MM.1S (cell line): ENCODE measurements around the gene ADAMTS3.

Experiments used
- CTCF ChIP-seq: fragments of 300-600 bp; sonication (generic); IDR thresholded peaks from 2 replicates; pipeline ENCODE4 v1.5.1; 2016; ENCODE audit warnings: antibody characterized with exemption, low read length, mixed read lengths
- EZH2 ChIP-seq: fragments of 300-600 bp; sonication (generic); optimal IDR thresholded peaks from 2 replicates; pipeline ENCODE3; 2017; ENCODE audit warnings: low read depth, mild to moderate bottlenecking, antibody characterized with exemption, low read length, mixed read lengths

- no peak for TF ChIP-seq CTCF
- TF ChIP-seq EZH2, result no peak
Measured at GRCh38 chr4:72283357-72283756, 285.7 kb downstream of the ADAMTS3 start.
